ENCODE measurements around the gene LZTR1. TPM values are rescaled to one million over a fixed set of nuclear protein-coding genes. Genes with fewer than 3 reads are reported as not detected.

Gene LZTR1
- total and polyA plus RNA-seq, 2 of the 4 experiments (the other 2 are of a cell fraction), result 22.8 to 41.3 TPM

GRCh38 chr22:20946991-20947390 is 35.1 kb upstream of the LZTR1 start:
- no peak overlapping the region for H2BK120ac ChIP-seq (ENCODE audit: low read depth, low read length)
- no peak for TF ChIP-seq CHD1 (IDR thresholded peaks at IDR 0.05; ENCODE audit: low read depth, low read length)
- H2AK9ac ChIP-seq (replicated peaks; ENCODE audit: low read depth, low read length, poor library complexity), result no peak overlapping the region
- H3K9me1 ChIP-seq (ENCODE audit: insufficient read depth, low read length), result peaks cover 33% of the 10 kb centered on the region
- H2BK5ac ChIP-seq (ENCODE audit: low read depth, low read length, poor library complexity, severe bottlenecking), result no peak overlapping the region
- no CpG with 5 or more reads among the region's 1 CpG for WGBS, 2 experiments (ENCODE audit: extremely low coverage in 2 of 2, insufficient read length in 1 of 2)
- no peak overlapping the region for H3K23ac ChIP-seq (ENCODE audit: low read depth, low read length)
- no peak overlapping the region for H2BK15ac ChIP-seq (ENCODE audit: low read depth, low read length)
- no peak overlapping the region for H3K18ac ChIP-seq (ENCODE audit: low read depth, low read length)
- intact Hi-C loops (cut with micrococcal nuclease), result no loop called here
- no peaks in the 10 kb centered on the region for H3K27me3 ChIP-seq (ENCODE audit: control insufficient read depth, insufficient read depth, low read length)
- peaks cover 6% of the 10 kb centered on the region for H3K4me1 ChIP-seq (ENCODE audit: control insufficient read depth, insufficient read depth, low read length)
- H3K9ac ChIP-seq (ENCODE audit: low read depth, low read length), result no peak overlapping the region
- no peak overlapping the region for H4K5ac ChIP-seq (ENCODE audit: low read depth, low read length)
- H3K9me3 ChIP-seq (ENCODE audit: control insufficient read depth, insufficient read depth, low read length), result no peaks in the 10 kb centered on the region
- in situ Hi-C loops (cut with MboI; ENCODE audit: low sequenced_read_pairs), result no loop called here
- no peak overlapping the region for H4K91ac ChIP-seq (ENCODE audit: insufficient read depth, low read depth, low read length)
- no peak overlapping the region for H4K8ac ChIP-seq (ENCODE audit: low read depth in 2 of 2, low read length in 2 of 2)
- H3K4ac ChIP-seq (ENCODE audit: low read depth, low read length), result no peak overlapping the region
- no peak overlapping the region for H3K27ac ChIP-seq (ENCODE audit: insufficient read depth, low read length)
- H2AK5ac ChIP-seq (ENCODE audit: low read depth, low read length), result no peak overlapping the region
- H2BK20ac ChIP-seq (ENCODE audit: low read depth, low read length), result no peak overlapping the region
- no TSS peak for BruUV-seq (replicated peaks)
- dilution Hi-C loops (cut with HindIII; ENCODE audit: low sequenced_read_pairs, unreplicated experiment), result no loop called here
- ChIA-PET CTCF (interaction anchor here (0.6 kb wide), 2 partner anchors 21 to 163 kb away, joined by 3 to 5 read pairs; no protein-coding TSS in a partner anchor), POLR2A (ENCODE audit: unreplicated experiment) (interaction anchor here (0.6 kb wide), 1 partner anchor 12 kb away, joined by 4 read pairs; no protein-coding TSS in a partner anchor)
- no peak overlapping the region for H3K14ac ChIP-seq (replicated peaks; ENCODE audit: low read depth, low read length)
- H2AFZ ChIP-seq (replicated peaks; ENCODE audit: low read length, poor library complexity), result no peak overlapping the region
- DNase-seq (no peak), ATAC-seq (ENCODE audit: low read depth) (no peak)
- peaks cover 25 to 93% of the 10 kb centered on the region in 2 experiments for H3K79me1 ChIP-seq (ENCODE audit: low read depth in 1 of 2, low read length in 2 of 2)
- no peak overlapping the region for H3K4me2 ChIP-seq (ENCODE audit: low read depth, low read length)
- H3K36me3 ChIP-seq (ENCODE audit: control insufficient read depth, insufficient read depth, low read length), result peaks cover 20% of the 10 kb centered on the region
- no peak overlapping the region for H3K56ac ChIP-seq (ENCODE audit: extremely low read depth, insufficient read depth, low read length)
- H4K20me1 ChIP-seq (ENCODE audit: insufficient read depth, low read length), result peaks cover 96% of the 10 kb centered on the region
- no peak overlapping the region for H3K4me3 ChIP-seq (ENCODE audit: insufficient read depth, low read depth, low read length)
